K562 (cell line): ENCODE results near the gene XIRP2. TPM values are rescaled to one million over a fixed set of nuclear protein-coding genes. Genes with fewer than 3 reads are reported as not detected.

Experiments used
- ATAC-seq: fragments of 200-7000 bp; cut with Tn5 transposase; 3 replicates; pipeline ENCODE4 v1.9.1; 2020; ENCODE audit warnings: moderate library complexity
- BruUV-seq: library from RNA; stranded (reverse); fragments of 400-500 nt; replicated peaks from 2 replicates; lab custom pipeline; 2021; lab: Mats Ljungman, UMichigan
- CTCF ChIA-PET: fragments of 300-600 bp; formaldehyde crosslinking; extraction: SDS; loops from one replicate; lab custom pipeline; 2021; ENCODE audit warnings: low intra/inter-chr PET ratio; lab: Yijun Ruan, JAX
- POLR2A ChIA-PET: fragments of 300-600, 350-650 bp; sonication (Branson Sonifier 250); formaldehyde crosslinking; extraction: SDS; loops from one replicate; lab custom pipeline; 2021; ENCODE audit warnings: antibody characterized with exemption, inconsistent platforms; lab: Yijun Ruan, JAX
- DNase-seq, 4 experiments: peaks; one replicate each; pipeline versions ENCODE4 v3.0.0 to v3.0.0-alpha.2; 2011 to 2018; ENCODE audit warnings: low spot score in 3 of 4, mixed read lengths in 3 of 4; ENCODE audit errors: extremely low read depth in 1 of 4
- FAIRE-seq: peaks from 2 replicates; lab custom pipeline; 2011; peaks lifted over from hg19 to GRCh38; lab: Jason Lieb, UNC
- H2AFZ ChIP-seq: 2 replicates; pipeline ENCODE4 v1.6.0; 2011; ENCODE audit warnings: low read depth, low read length, control low read depth, inconsistent platforms
- H3K27ac ChIP-seq: fragments of 200-600 bp; 3 replicates; pipeline ENCODE4 v1.8.0; 2011; ENCODE audit warnings: low read depth, mild to moderate bottlenecking, control low read depth, inconsistent platforms, low read length, moderate library complexity, mixed read lengths; ENCODE audit errors: extremely low read depth
- H3K27me3 ChIP-seq, 2 experiments: fragments of 300-600 bp in 1 of 2; 2 replicates in 1 of 2; 3 replicates in 1 of 2; pipeline versions ENCODE4 v1.6.0 to v1.8.0; 2011; ENCODE audit warnings: inconsistent platforms in 2 of 2, low read length in 2 of 2, mild to moderate bottlenecking in 1 of 2, mixed read lengths in 1 of 2, moderate library complexity in 1 of 2; ENCODE audit not compliant: control insufficient read depth in 2 of 2, insufficient read depth in 2 of 2
- H3K36me3 ChIP-seq: fragments of 300-600 bp; 3 replicates; pipeline ENCODE4 v1.8.0; 2011; ENCODE audit warnings: mild to moderate bottlenecking, low read length, inconsistent platforms; ENCODE audit not compliant: control insufficient read depth, insufficient read depth
- H3K4me1 ChIP-seq, 2 experiments: fragments of 200-600 bp in 1 of 2; replicated peaks in 1 of 2; 2 replicates in 1 of 2; 3 replicates in 1 of 2; pipeline versions ENCODE4 v1.5.1 to v1.8.0; 2011; ENCODE audit warnings: inconsistent platforms in 2 of 2, low read length in 2 of 2, mild to moderate bottlenecking in 1 of 2, mixed read lengths in 1 of 2, moderate library complexity in 1 of 2; ENCODE audit not compliant: control insufficient read depth in 2 of 2, insufficient read depth in 2 of 2
- H3K4me2 ChIP-seq: 2 replicates; pipeline ENCODE4 v1.6.1; 2011; ENCODE audit warnings: low read length, control low read depth, inconsistent platforms, mixed read lengths; ENCODE audit not compliant: insufficient read depth
- H3K4me3 ChIP-seq: fragments of 200-600 bp; sonication (generic), shearing (Covaris generic); 2 replicates; pipeline ENCODE4 v1.5.1; 2016; ENCODE audit warnings: control low read depth, inconsistent platforms
- H3K79me2 ChIP-seq: fragments of 200-600 bp; 3 replicates; pipeline ENCODE4 v1.8.0; 2011; ENCODE audit warnings: low read length, inconsistent platforms; ENCODE audit not compliant: control insufficient read depth, insufficient read depth
- H3K9ac ChIP-seq, 2 experiments: 2 replicates each; pipeline versions ENCODE4 v1.6.0 to v1.6.1; 2011; ENCODE audit warnings: low read depth in 2 of 2, low read length in 2 of 2, control low read depth in 1 of 2, inconsistent platforms in 1 of 2, mild to moderate bottlenecking in 1 of 2, mixed read lengths in 1 of 2; ENCODE audit not compliant: insufficient read depth in 1 of 2
- H3K9me1 ChIP-seq: one replicate; pipeline ENCODE4 v1.6.0; 2011; ENCODE audit warnings: inconsistent platforms, mild to moderate bottlenecking, low read length, moderate library complexity; ENCODE audit not compliant: control insufficient read depth, insufficient read depth
- H3K9me3 ChIP-seq: replicated peaks from 2 replicates; pipeline ENCODE4 v1.5.1; 2011; ENCODE audit warnings: low read depth, low read length, inconsistent platforms; ENCODE audit not compliant: control insufficient read depth, insufficient read depth
- H4K20me1 ChIP-seq: replicated peaks from 2 replicates; pipeline ENCODE4 v1.6.1; 2011; ENCODE audit warnings: low read length, inconsistent platforms, mixed read lengths; ENCODE audit not compliant: control insufficient read depth, insufficient read depth
- EHMT2 ChIP-seq: fragments of 450-650 bp; IDR thresholded peaks from 2 replicates; pipeline ENCODE4 v1.6.1; 2018; ENCODE audit warnings: antibody characterized with exemption
- HDAC6 ChIP-seq: IDR thresholded peaks from 2 replicates; pipeline ENCODE4 v1.6.1; 2012; ENCODE audit warnings: low read depth, mild to moderate bottlenecking, control low read depth, inconsistent platforms, low read length, moderate library complexity
- NFE2 ChIP-seq: IDR thresholded peaks from 2 replicates; pipeline ENCODE4 v1.6.1; 2014; ENCODE audit warnings: antibody characterized with exemption, low read depth
- PTRF ChIP-seq: fragments of 450-650 bp; IDR thresholded peaks from 2 replicates; pipeline ENCODE4 v1.6.1; 2016; ENCODE audit warnings: mild to moderate bottlenecking, missing genetic modification characterization, missing compliant biosample characterization
- TEAD4 ChIP-seq, 2 experiments: sonication (generic) in 1 of 2; formaldehyde crosslinking in 1 of 2; IDR thresholded peaks; 2 replicates each; pipeline versions ENCODE4 v1.6.1 to v1.8.0; 2012 to 2022; ENCODE audit warnings: borderline replicate concordance in 1 of 2, inconsistent platforms in 1 of 2, low read length in 1 of 2, mild to moderate bottlenecking in 1 of 2, missing genetic modification reagents in 1 of 2
- WGBS: fragments of 100-300 bp; shearing (Covaris generic); methylation state at CpG from one replicate; pipeline ENCODE4 v1.1.6; 2016; ENCODE audit warnings: low coverage, mixed read lengths; ENCODE audit not compliant: insufficient coverage; ENCODE audit errors: missing lambda C conversion rate; 5-methylcytosine and 5-hydroxymethylcytosine counted together
- in situ Hi-C: fragments of 300-500 bp; cut with MboI; formaldehyde crosslinking; loops from 4 replicates; pipeline ENCODE4 v1.15.0; 2018; ENCODE audit warnings: inconsistent platforms, mixed read lengths
- intact Hi-C: fragments of 100-400 bp; cut with micrococcal nuclease; formaldehyde crosslinking; loops from 2 replicates; pipeline ENCODE4 v1.14.2; 2022
- polyA plus RNA-seq, 8 experiments: library from polyadenylated mRNA; depleted of rRNA in 4 of 8; stranded (reverse) in 5 of 8; unstranded in 3 of 8; fragments of >200 nt; fragmentation: Nextera tagmentation in 2 of 8; fragmentation: Illumina TruSeq in 1 of 8; extraction: Ambion mirVana in 2 of 8; extraction: Trizol in 1 of 8; gene quantifications; 2 replicates each; pipeline versions ENCODE4 v1.2.1 to v1.2.3, GENCODE V29; 2011 to 2014; ENCODE audit warnings: inconsistent platforms in 1 of 8, missing spikeins in 1 of 8
- total RNA-seq, 7 experiments: library from RNA; depleted of rRNA in 6 of 7; stranded (reverse); fragments of >200 nt in 6 of 7; fragmentation: Illumina TruSeq in 2 of 7; extraction: Trizol in 2 of 7; gene quantifications; 2 replicates each; pipeline versions ENCODE4 v1.2.1 to v1.2.3, GENCODE V29; 2011 to 2021; ENCODE audit warnings: low replicate concordance in 1 of 7
- TF ChIP-seq, protein P1 (sequence below): sonication (generic); formaldehyde crosslinking; IDR thresholded peaks from 2 replicates; pipeline ENCODE4 v1.8.0; 2022; ENCODE audit warnings: missing genetic modification reagents, mild to moderate bottlenecking, moderate library complexity, borderline replicate concordance
- TF ChIP-seq, protein P2 (sequence below): sonication (generic); formaldehyde crosslinking; IDR thresholded peaks from 2 replicates; pipeline ENCODE4 v1.8.0; 2022; ENCODE audit warnings: mild to moderate bottlenecking, missing genetic modification reagents
- TF ChIP-seq, protein P3 (sequence below): fragments of 450-650 bp; conservative IDR thresholded peaks from 2 replicates; pipeline ENCODE4 v1.6.1; 2016; ENCODE audit warnings: missing genetic modification characterization, low read depth, mild to moderate bottlenecking, missing compliant biosample characterization, moderate library complexity
- TF ChIP-seq, protein P4 (sequence below): fragments of 450-650 bp; formaldehyde crosslinking; IDR thresholded peaks from 2 replicates; pipeline ENCODE4 v1.4.0; 2022; ENCODE audit warnings: missing genetic modification characterization

Gene XIRP2
- total and polyA plus RNA-seq, 9 of the 15 experiments (the other 6 are each of a cell fraction or from before 2014, with no cell fraction given): 0.04 to 0.10 (median 0.04) TPM; not detected in 2

DNA sequence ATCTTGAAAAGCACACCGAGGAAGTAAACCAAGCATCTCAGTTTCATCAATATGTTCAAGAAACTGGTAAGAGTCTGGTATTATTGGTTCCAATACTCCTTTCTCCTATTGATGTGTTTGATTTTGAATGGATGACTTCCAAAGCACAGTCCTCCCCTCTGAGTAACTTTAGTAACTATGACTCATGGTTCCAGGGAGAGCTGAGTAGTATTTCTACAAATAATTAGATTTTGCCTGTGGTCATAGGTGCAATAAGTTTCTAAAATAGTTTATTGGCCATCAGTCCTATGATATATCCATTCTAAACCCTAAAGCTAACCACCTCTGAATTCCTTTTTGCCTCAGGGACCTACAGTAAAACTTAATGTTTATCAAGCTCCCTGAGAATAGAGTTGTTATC, 352.4 kb downstream of the XIRP2 start:
- WGBS: 0% methylated on average over 1 of the region's 1 CpG
- POLR2A ChIA-PET: no interaction called here
- Histone ChIP-seq H3K27me3 (no peaks in the 10 kb centered on the region), H3K4me2 (no peak overlapping the region), H3K36me3 (no peaks in the 10 kb centered on the region), H2AFZ (no peak overlapping the region), H3K27ac (no peak overlapping the region), H3K9me3 (no peaks in the 10 kb centered on the region; the same call in 1 of the 2 replicates), H3K9ac (no peak overlapping the region), H3K9me1 (no peaks in the 10 kb centered on the region), H4K20me1 (no peaks in the 10 kb centered on the region), H3K4me3 (no peak overlapping the region), H3K4me1 (no peaks in the 10 kb centered on the region), H3K79me2 (no peaks in the 10 kb centered on the region)
- intact Hi-C loops (no loop called here), in situ Hi-C loops (no loop called here)
- no TSS peak for BruUV-seq
- TF ChIP-seq TEAD4 (IDR thresholded peaks at IDR 0.05; ENCODE audit: low read length) (no peak), TEAD4 (CRISPR knock-in tag; IDR thresholded peaks at IDR 0.05; ENCODE audit: borderline replicate concordance) (no peak), HDAC6 (no peak), EHMT2 (no peak), NFE2 (no peak), PTRF (no peak)
- TF ChIP-seq, protein P1, sequence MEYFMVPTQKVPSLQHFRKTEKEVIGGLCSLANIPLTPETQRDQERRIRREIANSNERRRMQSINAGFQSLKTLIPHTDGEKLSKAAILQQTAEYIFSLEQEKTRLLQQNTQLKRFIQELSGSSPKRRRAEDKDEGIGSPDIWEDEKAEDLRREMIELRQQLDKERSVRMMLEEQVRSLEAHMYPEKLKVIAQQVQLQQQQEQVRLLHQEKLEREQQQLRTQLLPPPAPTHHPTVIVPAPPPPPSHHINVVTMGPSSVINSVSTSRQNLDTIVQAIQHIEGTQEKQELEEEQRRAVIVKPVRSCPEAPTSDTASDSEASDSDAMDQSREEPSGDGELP (CRISPR knock-in tag): no peak
- TF ChIP-seq, protein P2, sequence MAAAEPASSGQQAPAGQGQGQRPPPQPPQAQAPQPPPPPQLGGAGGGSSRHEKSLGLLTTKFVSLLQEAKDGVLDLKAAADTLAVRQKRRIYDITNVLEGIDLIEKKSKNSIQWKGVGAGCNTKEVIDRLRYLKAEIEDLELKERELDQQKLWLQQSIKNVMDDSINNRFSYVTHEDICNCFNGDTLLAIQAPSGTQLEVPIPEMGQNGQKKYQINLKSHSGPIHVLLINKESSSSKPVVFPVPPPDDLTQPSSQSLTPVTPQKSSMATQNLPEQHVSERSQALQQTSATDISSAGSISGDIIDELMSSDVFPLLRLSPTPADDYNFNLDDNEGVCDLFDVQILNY (CRISPR knock-in tag): no peak
- TF ChIP-seq, protein P3, sequence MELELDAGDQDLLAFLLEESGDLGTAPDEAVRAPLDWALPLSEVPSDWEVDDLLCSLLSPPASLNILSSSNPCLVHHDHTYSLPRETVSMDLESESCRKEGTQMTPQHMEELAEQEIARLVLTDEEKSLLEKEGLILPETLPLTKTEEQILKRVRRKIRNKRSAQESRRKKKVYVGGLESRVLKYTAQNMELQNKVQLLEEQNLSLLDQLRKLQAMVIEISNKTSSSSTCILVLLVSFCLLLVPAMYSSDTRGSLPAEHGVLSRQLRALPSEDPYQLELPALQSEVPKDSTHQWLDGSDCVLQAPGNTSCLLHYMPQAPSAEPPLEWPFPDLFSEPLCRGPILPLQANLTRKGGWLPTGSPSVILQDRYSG (tag): no peak
- TF ChIP-seq, protein P4, sequence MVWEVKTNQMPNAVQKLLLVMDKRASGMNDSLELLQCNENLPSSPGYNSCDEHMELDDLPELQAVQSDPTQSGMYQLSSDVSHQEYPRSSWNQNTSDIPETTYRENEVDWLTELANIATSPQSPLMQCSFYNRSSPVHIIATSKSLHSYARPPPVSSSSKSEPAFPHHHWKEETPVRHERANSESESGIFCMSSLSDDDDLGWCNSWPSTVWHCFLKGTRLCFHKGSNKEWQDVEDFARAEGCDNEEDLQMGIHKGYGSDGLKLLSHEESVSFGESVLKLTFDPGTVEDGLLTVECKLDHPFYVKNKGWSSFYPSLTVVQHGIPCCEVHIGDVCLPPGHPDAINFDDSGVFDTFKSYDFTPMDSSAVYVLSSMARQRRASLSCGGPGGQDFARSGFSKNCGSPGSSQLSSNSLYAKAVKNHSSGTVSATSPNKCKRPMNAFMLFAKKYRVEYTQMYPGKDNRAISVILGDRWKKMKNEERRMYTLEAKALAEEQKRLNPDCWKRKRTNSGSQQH (CRISPR knock-in tag): no peak
- DNase-seq: no peak
- CTCF ChIA-PET: no interaction called here
- ATAC-seq: no peak
- FAIRE-seq: no peak
